ENCODE measurements around the gene DSTYK.
"Not testable (repeated sequence)": the region's sequence is repeated elsewhere in the genome, so short reads cannot be mapped to it uniquely, and the experiment has no call there.

The DSTYK gene

DNA sequence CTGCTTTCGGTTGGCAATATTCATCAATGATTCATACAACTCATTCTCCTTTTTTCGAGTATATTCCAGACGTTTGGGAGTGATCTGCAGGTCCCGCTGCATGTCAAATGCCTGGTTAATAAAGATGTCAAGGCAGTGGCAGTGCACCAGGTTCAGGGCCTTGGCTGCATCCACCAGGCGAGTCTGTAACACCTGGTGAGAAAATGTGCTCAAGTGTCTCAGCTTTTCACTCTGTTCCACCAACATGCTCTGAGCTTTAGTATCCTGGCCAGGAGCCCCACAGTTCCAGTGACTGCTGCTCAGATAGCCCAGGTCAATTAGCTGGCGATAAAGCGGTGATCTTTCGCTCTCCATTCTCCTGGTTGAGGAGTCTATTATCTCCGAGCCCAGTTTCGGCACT, 42.3 kb downstream of the DSTYK start:
- no peak for DNase-seq

DNA sequence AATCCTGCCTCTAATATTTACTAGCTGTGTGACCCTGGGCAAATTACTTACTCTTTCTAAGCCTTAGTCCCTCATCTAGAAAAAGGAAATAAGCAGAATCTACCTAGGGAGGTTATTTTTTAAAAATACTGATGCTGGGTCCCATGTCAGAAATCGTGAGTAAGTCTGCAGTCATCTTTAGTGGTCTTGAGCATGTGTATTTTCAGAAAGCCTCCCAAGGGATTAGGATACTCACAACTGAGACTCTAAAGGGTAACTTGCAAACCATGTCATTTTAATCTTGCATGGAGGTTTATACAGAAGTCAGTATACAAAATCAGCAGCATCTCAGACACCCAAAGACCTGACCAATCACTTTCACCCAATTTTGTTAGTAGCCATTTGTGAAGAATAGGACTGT, 43.2 kb downstream of the DSTYK start:
- DNase-seq, result no peak

DNA sequence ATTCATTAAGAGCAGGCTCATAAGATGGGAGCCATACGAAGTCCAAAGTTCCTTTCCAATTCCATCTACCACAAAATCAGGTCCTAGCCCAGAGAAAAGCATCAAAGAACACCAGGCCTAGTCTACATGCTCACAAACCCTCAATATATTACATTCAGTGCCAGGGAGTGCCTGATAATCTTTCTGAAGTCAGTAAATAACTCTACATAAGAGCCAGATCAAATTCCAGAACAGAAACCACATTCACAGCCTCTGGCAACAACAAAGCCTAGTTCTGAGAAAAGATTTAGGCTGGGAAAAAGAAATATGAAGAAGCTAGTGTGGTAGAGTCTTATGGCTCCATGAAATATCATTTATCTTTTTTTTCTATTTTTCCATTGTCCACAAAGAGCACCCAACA, 49.2 kb downstream of the DSTYK start:
- DNase-seq, result no peak

DNA sequence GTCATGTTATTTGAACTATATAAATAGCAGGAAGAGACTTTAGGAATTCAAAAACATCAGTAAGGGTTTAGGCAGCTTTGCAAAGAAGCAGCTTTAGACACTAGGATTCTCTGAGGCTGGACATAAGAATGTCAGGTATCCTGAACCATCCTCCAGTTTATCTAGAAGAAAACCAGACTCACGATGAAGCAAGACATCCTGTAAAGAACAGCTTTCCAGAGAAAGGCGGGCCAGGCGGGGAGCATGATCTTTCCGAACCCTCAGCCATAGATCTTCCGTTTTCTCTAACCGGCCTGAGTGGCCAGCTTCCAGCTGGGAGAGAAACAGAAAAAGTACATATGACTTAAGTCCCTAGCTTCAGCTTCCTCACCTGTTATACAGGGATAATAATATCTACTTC, 50.4 kb downstream of the DSTYK start:
- no peak for DNase-seq

DNA sequence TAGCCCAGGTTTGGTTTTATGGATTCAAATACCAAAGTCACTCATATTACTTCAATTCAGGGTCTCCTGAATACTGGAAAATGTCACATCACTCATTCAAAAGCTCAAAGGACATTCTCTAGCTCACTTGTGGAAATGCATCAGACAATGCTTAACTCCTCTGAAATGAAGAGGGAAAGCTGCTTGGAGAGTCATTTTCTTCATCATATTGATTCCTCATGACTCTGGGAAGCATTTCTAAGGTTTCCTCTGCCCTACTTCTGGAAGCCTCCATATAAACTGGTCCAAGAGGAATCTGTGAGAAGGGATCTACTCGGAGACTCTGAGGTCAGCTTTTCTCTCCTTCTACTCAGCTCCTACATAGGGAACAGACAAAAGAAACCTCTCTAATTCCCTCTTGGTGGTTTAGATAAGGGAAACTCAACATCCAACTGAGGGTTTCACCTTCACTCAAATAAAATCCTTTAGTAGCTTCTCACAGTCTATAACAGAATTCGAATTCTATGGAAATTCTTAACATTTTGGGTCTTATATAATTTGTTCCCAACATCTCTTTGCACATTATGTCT, 53.4 kb downstream of the DSTYK start:
- DNase-seq, result no peak

DNA sequence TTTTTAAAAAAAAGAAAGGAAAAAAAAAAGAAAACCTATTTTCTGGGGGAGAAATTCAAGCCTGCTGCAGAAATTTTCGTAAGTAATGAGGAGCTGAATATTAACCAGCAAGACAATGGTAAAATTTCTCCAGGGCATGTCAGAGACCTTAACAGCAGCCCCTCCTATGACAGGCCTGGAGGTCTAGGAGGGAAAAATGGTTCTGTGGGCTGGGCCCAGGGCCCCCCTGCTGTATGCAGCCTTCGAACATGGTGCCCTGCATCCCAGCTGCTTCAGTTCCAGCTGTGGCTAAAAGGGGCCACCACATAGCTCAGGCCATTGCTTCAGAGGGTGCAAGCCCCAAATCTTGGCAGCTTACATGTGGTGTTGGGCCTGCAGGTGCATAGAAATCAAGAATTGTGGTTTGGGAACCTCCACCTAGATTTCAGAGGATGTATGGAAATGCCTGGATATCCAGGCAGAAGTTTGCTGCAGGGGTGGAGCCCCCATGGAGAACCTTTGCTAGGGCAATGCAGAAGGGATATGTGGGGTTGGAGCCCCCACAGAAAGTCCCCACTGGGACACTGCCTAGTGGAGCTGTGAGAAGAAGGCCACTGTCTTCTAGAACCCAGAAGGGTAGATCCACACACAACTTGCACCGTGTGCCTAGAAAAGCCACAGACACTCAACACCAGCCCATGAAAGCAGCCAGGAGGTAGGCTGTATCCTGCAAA, 55.7 kb downstream of the DSTYK start:
- not testable (repeated sequence) for DNase-seq

DNA sequence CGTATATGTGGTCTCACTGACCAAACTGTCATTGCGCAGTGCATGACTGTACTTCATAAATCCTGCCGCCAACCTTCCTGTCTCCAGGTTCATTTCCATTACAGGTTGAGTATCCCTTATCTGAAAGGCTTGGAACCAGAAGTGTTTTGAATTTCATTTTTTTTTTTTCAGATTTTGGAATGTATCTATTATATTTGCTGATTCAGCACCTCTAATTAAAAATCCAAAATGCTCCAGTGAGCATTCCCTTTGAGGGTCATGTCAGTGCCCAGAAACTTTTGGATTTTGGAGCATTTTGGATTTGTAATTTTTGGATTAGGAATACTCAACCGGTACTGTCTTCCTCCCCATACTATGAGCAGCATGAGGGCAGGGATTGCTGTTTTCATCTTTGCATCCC, 59.0 kb downstream of the DSTYK start:
- no peak for DNase-seq

DNA sequence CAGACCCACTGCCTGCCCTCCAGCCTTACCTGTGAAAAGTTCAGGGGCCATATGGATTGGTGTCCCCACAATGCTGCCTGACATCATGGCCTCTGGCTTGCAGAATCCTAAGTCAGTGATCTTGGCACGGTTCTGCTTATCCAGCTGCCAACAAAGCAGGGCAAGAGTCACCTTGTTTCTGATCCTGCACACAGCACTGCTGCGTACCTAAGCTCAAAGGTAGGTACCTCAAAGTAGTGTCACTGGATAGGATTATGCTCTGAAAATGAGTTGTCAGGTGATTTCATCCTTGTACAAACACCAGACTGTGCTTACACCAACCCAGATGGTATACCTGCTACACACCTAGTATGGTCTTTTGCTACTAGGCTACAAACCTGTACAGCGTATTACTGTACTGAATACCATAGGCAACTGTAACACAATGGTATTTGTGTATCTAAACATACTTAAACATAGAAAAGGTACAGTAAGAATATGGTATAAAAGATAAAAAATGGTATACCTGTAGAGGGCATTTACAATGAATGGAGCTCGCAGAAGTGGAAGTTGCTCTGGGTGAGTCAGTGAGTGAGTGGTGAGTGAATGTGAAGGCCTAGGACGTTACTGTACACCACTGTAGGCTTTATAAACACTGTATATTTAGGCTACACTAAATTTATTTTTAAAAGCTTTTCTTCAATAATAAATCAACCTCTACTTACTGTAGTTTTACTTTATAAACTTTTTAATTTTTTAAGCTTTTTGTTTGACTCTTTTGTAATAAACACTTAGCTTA, 60.7 kb downstream of the DSTYK start:
- DNase-seq, result no peak

DNA sequence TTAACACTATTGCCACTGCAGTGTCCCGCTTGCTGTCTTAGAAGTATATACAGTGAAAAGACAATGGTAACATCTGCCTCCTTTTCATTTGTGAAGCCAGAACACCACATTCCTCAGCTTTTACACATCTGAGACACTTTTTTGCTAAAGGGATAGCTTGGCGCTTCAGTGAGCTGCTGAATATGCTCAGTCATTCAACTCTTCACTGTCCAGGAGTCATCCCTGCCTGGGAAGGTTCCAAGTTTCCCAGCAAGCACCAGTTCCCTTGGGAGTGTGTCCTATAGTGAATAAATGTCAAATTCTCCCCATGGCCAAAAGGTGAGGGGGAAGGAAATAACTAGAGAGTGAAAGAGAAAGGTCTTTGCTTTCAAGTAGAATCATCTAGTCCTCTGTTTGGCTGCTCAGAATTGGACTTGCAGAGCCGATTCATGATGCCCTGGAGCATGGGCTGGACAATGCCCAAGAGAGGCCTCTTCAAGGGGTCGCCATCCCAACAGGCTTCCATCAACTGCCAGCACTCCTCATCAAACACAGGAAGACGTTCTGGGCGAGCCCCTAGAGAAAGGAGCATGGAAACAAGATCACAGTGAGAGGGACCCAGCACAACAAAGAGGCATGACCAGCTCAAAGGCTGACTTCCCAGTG, 64.2 kb downstream of the DSTYK start:
- DNase-seq, result no peak

DNA sequence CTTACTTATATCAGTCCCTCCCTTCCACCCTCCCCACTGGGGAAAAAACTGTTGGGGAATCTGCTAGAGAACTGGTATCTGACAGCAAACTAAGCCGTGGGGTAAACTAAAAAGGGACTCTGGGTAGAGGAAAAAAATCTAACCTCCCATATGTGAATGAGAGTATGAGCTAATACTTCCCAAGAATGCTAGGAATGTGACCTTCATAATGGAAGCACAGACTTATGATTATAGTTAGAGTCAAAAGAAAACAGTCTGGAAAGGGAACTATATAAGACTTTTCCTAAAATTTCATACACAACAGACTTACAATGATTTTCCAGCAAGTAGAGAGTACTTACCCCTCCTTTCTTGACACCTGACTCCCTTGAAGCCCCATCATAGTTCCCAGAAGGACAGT, 66.8 kb downstream of the DSTYK start:
- DNase-seq, result no peak

DNA sequence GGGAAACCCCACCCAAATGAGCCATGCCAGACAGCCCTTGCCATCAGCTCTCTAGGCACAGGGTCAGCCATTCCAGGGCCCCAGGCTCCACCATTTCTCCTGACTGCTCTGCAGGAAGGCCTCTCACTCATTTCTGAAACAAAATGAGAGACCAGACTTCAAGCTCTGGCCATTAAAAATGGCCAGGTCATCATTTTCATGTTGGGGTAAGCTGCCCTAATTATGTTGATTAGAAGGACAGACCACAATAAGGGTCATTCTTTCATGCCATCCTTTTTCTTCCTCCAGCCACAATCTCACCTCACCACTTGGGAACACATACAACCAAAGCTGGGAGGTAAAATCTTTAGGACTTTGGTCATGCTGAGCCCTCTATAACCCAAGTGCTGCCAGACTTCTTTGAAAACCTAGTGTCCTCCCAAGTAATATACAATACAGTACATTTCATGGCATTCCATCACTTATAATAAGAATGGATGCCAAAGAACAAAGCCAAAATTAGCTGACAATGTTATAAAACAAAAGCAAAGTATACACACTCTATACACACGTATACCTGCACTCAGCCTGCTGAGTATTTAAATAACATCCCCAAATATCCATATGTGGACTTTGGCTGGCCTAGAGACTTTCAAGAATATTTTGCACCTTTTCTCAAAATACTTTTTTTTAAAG, 67.3 kb downstream of the DSTYK start:
- DNase-seq, result no peak

DNA sequence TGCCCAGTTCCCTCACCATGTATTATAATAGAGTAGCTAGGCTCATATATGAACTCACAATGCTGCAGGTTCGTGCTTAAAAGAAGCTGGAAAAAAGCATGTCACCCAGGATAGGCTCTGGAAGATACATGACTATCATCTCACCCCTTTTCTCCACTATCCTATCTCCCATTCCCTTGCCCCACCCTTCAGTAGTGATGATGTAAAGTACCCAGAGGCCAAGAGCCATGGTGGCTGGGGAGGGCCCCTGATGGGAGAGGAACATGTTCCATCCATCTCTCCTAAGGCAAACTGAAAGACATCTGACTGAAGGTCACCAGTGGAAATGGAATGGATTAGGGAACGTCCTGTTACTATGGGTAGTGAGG, 69.4 kb downstream of the DSTYK start:
- no peak for DNase-seq

DNA sequence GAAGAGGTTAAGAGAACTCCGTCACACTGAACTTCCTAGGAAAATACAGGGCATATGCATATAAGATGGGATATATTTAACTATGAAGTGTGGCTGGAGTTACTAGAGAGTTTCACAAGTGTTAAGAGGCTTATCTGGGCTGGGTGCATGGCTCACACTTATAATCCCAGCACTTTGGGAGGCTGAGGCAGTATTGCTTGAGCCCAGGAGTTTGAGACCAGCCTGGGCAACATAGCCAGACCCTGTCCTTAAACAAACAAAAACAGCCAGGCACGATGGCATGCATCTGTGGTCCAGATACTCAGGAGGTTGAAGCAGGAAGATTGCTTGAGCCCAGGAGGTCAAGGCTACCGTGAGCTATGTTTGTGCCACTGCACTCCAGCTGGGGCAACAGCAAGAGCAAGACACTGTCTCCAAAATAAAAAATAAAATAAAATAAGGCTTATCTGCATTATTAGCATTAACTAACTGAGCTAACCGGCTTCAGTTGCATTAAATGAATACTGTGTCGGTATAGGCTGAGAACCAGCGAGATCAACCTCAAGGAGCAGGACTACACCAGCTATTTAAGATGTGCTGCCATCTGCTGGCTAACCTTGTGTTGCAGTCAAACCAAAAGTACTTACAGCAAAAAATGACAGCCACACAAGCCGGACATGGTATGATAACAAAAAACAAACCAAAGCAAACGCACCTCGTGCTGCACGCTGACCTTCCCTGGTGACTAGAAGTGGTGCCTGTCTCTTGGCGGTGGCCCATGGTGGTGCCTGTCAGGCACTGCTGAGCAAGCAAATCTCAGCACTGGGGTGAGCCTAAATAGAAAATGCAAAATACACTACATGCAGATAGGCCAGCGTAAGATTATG, 70.0 kb downstream of the DSTYK start:
- peak; percentile 64 for DNase-seq

DNA sequence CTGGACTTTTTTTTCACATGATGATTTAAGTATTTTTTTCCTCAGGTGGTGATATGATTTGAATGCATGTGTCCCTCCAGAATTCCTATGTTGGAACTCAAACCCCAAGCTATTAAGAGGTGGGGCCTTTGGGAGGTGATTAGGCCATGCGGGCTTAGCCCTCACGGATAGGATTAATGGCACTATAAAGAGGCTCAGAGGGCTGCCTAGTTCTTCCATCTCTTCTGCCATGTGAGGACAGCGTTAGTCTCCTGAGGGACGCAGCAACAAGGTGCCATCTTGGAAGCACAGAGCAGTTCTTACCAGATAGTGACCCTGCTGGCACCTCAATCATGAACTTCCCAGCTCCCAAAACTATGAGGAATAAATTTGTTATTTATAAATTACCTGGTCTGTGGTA, 71.4 kb downstream of the DSTYK start:
- DNase-seq, result no peak

DNA sequence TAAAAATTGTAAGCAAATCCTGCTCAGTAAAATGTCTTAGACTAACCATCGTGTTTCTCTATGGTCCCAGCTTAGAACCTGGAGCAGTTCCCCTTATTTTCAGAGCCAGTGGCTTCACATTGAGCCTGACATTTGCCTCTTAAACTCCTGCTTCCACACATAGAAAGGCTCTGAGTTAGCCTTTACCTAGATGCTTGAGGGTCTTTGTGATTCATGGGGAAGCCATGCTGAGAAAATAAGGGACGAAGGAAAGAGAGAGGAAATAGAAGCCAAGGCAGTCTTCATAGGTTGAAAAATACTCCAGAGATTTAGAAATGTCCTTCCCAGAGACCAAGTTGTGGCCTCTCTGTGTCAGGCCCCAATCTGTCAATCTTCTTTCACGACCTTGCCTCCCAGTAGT, 73.6 kb downstream of the DSTYK start:
- no peak for DNase-seq

DNA sequence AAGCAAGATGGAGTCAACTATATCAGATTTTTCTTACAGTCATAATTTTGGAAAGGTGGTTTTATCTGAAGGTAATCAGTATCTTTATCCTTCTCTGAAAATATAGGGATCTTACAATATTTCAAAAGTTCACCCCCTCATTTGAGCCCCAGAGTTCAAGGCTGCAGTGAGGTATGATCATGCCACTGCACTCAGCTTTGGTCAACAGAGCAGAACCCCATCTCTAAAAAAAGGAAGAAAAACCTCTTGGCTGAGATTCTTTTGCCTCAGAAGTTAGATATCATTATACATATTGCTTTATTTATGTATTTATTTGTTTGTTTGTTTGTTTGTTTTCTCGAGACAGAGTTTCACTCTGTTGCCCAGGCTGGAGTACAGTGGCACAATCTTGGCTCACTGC, 78.2 kb downstream of the DSTYK start:
- DNase-seq, result no peak

DNA sequence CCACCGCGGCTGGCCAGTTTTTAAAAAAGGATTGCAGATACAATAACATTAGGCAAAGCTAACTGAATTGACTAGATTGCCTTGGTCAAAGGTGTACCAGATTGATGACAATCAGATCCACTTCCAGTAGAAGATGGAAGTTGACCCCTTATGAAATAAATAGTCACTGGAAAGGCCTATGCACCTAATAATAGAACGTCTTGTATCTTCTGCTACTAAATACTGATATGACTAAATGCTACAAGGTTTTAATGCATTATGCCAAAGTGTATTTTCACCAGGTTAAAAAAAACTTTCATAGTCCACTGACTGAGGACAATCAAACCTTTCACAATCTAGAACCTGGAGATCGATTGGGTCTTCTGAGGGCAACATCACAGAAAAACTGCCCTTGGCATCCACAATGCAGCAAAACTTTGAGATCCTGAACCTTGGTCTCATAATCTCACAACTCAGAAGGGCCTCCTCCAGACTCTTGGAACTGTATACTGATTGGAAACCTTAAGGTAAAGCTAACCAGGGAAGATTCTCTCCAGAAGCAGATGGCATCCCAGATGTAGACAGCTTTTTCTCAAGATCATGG, 82.0 kb downstream of the DSTYK start:
- no peak for DNase-seq

DNA sequence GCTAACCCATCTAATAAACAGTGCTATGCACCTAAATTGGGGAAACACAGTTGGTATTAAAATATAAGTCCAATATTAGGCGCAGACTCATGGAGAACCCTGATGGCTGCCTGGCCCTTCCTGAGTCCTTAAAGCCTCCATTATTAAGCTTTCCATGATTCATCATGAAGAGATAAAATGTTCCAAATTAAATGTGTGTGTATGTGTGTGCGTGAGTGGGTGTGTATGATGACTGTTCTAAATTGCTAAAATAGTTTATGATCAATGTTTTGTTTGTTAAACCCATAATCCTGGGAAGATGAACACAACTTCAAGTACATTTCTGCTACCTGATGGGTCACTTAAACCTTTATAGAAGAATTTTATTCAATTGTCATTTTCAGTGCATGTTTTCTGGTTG, 83.5 kb downstream of the DSTYK start:
- DNase-seq, result no peak

DNA sequence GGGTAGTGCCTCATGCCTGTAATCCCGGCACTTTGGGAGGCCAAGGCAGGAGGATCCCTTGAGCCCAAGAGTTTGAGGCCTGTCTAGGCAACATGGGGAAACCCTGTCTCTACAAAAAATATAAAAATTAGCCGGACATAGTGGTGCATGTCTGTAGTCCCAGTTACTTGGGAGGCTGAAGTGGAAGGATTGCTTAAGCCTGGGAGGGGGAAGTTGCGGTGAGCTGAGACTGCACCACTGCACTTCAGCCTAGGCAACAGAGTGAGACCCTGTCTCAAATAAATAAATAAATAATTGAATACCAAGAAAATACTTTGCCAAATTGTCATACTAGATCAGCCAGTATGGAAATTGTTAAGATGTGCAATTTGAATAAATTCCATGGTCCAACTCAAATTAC, 83.9 kb downstream of the DSTYK start:
- DNase-seq, result no peak

DNA sequence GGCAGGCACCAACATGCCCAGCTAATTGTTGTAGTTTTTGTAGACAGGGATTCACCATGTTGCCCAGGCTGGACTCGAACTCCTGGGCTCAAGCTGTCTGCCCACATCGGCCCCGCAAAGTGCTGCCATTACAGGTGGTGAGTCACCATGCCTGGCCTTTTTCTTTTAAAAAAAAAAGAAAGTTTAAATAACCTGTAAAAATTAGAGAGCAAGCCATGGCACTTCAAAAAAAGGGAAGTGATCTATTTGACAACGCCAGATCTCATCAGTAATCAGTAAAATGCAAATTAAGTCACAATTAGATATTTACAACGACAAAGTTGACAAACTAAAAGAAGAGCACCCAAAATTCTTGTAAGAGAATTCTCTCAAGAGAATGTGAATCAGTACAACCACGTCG, 86.8 kb downstream of the DSTYK start:
- DNase-seq, result no peak

DNA sequence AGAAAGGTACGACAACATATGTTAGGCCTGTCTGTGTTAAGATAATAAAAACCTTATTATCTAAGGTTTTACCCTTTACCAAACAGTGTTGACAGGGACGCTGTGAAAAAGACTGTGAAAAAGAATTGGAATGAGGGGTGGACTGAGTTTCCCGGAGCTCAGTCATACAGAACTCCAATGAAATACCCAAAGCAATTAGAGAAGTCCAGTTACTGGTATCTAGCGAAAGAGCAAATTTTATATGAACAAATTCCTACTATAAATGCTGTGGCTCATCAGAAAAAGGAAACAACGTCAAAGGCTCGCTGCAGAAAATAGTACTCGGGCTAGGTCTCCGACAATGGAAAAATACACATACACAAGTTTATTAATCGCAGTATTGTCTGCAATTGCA, 89.0 kb downstream of the DSTYK start:
- DNase-seq, result no peak
